Bone marrow (tissue), 2 donors: ENCODE results near the gene MTHFD2.
"Not testable (repeated sequence)": the region's sequence is repeated elsewhere in the genome, so short reads cannot be mapped to it uniquely, and the experiment has no call there.

Experiments
- DNase-seq, 2 donors: peaks; one replicate each; lab custom pipeline; 2025; lab: John Stamatoyannopoulos, UW

The MTHFD2 gene

DNA sequence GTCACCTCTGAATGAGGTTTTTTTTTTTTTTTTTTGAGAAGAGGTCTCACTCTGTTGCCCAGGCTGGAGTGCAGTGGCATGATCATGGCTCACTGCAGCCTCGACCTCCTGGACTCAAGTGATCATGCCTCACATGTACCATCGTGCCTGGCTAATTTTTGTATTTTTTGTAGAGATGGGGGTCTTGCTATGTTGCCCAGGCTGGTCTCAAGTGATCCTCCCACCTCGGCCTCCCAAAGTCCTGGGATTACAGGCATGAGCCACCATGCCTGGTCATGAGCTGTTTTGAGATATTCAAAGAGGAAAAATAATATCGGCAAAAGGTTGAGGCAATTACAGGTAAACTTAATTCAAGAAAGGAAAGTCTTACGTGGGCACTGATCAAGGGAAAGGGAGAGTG is 31.4 kb downstream of the MTHFD2 start:
- DNase-seq: not testable (repeated sequence)

- no peak for DNase-seq
Observed at GRCh38 chr2:74232426-74232825, 34.0 kb downstream of the MTHFD2 start.

DNA sequence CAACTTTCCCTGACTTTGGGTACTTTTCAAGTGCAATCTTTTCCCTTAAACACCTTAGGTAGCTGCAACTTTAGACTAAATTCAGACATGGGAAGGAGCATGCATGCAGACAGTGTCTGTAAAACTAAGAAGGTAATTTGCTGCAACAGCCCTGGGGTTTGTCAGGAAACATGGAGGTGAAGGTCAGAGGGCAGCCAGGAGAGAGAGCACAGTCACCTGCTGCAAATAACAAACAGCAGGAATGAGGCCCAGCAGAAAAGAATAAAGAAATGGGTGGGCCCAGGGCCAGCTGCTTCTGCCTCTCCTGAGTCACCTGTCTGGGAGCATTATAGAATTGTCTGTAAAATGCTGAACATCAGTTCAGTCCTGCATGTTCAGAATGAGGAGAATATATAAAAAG is 35.2 kb downstream of the MTHFD2 start:
- DNase-seq: no peak

GRCh38 chr2:74235041-74235440 is 36.6 kb downstream of the MTHFD2 start:
- DNase-seq: no peak

- no peak for DNase-seq
Observed at GRCh38 chr2:74238879-74239278, 40.5 kb downstream of the MTHFD2 start.

- no peak for DNase-seq
Observed at GRCh38 chr2:74239346-74239745, 40.9 kb downstream of the MTHFD2 start.

GRCh38 chr2:74242354-74243071 is 44.1 kb downstream of the MTHFD2 start:
- DNase-seq: no peak

DNA sequence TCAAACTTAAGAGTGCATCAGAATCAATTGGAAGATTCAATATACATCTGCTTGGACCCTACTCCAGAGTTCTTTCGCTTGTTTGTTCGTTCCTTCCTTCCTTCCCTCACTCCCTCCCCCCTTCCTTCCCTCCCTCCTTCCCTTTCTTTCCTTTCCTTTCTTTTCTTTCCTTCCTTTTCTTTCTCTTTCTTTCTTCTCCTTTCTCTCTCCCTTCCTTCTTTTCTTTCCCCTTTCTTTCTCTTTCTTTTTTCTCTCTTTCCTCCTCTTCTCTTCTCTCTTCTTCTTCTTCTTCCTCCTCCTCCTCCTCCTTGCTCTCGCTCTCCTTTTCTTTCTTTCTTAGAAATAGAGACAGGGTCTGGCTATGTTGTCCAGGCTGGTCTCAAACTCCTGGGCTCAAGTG is 45.9 kb downstream of the MTHFD2 start:
- no peak for DNase-seq

- no peak for DNase-seq
Observed at GRCh38 chr2:74246496-74247195, 48.2 kb downstream of the MTHFD2 start.

DNA sequence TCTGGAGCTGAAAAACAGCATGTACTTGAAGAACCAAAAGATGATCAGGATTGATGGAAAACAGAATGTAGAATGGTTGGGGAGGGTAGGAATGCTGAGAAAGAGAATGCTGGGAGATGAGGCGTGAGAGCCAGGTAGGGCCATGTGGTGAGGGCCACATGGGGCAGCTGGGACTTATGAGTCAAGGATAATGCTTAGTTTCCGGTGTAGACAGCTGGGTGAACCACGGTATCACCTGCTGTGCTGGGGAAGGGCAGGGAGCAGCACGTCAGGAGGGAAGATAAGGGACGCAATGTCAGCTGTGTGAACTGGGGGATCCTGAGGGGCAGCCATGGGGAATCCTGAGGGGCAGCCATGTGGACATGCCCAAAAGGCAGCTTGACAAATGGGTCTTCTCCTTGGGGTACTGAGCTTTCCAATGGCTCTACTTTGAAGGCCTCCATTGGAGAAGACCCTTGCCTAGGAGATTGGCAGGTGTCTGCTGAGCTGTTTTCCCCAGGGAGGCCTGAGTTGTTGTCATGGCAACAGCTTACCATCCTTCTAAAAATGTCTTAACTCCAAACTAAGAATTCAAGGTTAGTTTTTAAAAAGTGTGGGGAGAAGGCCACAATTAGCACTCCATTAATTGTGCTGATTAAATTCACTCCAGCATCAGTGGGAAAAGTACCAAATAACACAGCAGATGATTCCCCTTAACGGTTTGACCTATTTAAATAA is 51.1 kb downstream of the MTHFD2 start:
- no peak for DNase-seq

- DNase-seq: no peak
Observed at GRCh38 chr2:74250189-74250631, 51.8 kb downstream of the MTHFD2 start.

GRCh38 chr2:74252036-74252435 is 53.6 kb downstream of the MTHFD2 start:
- DNase-seq: no peak

GRCh38 chr2:74252862-74253261 is 54.4 kb downstream of the MTHFD2 start:
- DNase-seq: no peak

GRCh38 chr2:74253306-74253970 is 55.0 kb downstream of the MTHFD2 start:
- DNase-seq: no peak

DNA sequence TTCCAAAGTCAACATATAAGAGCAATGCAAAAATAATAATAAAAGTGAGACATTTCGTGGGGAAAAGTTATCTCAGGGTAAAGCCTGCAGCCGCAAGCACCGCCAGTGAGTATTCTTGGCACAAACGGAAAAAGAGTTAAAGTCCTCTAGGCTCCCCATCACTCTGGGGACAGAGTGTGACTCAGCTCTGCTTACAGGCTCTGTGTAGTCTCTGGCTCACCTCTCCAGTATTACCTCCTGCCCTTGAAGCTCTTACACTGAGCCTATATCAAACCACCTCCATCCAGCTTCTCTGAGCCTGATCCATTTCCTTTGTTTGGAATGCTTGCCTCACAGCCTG is 55.5 kb downstream of the MTHFD2 start:
- DNase-seq: no peak

DNA sequence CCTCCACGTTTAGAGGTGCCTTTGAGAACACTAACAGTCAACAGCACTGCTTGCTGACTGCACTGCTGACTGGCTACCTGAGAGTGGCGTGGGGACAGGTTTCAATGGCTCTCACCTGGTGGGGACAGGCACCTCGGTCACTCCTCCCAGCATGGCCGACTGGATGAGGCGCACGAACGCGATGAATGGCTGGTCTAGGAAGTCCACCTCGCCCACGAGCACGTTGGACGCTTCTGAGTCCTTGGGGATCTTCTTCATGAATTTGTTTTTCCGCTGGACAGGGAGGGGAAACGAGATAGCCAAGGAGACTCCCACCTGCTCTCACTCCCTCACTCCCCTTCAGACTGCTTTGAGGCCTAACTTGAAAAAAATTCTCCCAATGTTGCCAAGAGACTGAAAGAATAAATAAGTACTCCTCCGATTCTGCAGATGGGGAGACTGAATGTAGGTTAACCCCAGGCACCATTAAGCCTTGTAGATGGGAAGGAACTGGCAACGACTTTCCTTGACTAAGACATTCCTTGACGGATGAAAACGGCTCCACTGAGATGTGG is 57.3 kb downstream of the MTHFD2 start:
- DNase-seq: no peak

- DNase-seq: no peak
Observed at GRCh38 chr2:74259191-74259590, 60.8 kb downstream of the MTHFD2 start.

GRCh38 chr2:74259733-74260132 is 61.3 kb downstream of the MTHFD2 start:
- no peak for DNase-seq

DNA sequence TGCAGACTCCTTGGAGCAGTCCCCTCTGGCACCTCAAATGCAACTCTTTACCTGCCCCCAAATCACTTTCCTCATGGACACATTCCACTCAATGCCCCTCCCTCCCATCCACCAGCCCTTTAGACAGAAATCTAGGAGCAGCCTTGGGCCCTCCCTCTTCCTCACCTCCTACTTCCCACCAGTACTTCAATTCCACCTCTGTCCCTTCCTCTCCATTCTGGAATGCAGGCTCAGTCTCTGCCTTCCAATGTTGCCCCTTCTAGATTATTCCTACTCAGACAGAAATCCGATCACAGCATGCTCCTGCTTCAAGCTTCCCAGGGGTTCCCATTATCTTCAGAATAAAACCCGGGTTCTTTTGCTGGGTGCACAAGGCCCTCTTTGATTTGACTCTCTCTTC is 62.1 kb downstream of the MTHFD2 start:
- no peak for DNase-seq

- DNase-seq: no peak
Observed at GRCh38 chr2:74261204-74261864, 62.9 kb downstream of the MTHFD2 start.

DNA sequence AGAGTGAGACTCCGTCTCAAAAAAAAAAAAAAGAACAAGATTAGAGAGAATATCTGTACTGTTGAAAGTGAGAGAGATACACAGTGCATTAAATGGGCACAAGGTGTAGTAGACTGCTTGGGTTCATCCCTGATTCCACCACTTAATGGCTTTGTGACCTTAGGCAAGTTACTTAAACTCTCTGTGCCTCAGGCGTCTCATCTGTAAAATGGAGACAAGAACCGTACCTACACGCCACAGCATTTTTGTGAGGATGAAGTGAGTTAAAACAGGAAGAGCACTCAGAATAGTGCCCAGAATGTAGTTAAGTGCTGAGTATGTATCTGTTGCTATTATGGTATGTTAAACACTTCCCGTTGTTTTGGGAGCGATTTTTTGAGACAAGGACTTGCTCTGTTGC is 64.3 kb downstream of the MTHFD2 start:
- no peak for DNase-seq

GRCh38 chr2:74264281-74264680 is 65.9 kb downstream of the MTHFD2 start:
- no peak for DNase-seq
